Neural cell (in vitro differentiated cells): ENCODE data around the gene EHMT1. TPM values are rescaled to one million over a fixed set of nuclear protein-coding genes. Genes with fewer than 3 reads are reported as not detected.

Experiments
- H2AFZ ChIP-seq: fragments of 200-600, 300-800 bp; sonication (generic), shearing (Covaris generic); 2 replicates; pipeline ENCODE4 v1.6.0; 2014; ENCODE audit warnings: low read depth, mild to moderate bottlenecking, antibody characterized with exemption, low read length, moderate library complexity
- H3F3A ChIP-seq: fragments of 200-600 bp; shearing (Covaris generic); 2 replicates; pipeline ENCODE4 v1.6.1; 2016; ENCODE audit warnings: mild to moderate bottlenecking, moderate library complexity, mixed read lengths, antibody characterized with exemption, low read length; ENCODE audit not compliant: insufficient read depth, poor library complexity, severe bottlenecking
- H3K27ac ChIP-seq: fragments of 200-600, 300-800 bp; sonication (generic), shearing (Covaris generic); 2 replicates; pipeline ENCODE4 v1.5.1; 2014; ENCODE audit warnings: mild to moderate bottlenecking, low read length, moderate library complexity
- H3K27me3 ChIP-seq: fragments of 300-800, 200-600 bp; sonication (generic), shearing (Covaris generic); 2 replicates; pipeline ENCODE4 v1.6.0; 2014; ENCODE audit warnings: mild to moderate bottlenecking, low read depth, low read length, moderate library complexity; ENCODE audit not compliant: insufficient read depth
- H3K36me3 ChIP-seq: fragments of 300-800, 200-600 bp; sonication (generic), shearing (Covaris generic); 2 replicates; pipeline ENCODE4 v1.5.1; 2014; ENCODE audit warnings: mild to moderate bottlenecking, antibody characterized with exemption, low read length, moderate library complexity; ENCODE audit not compliant: insufficient read depth
- H3K4me2 ChIP-seq: fragments of 300-800, 200-600 bp; sonication (generic), shearing (Covaris generic); 2 replicates; pipeline ENCODE4 v1.6.0; 2014; ENCODE audit warnings: mild to moderate bottlenecking, low read length
- H3K4me3 ChIP-seq: fragments of 300-800, 200-600 bp; sonication (generic), shearing (Covaris generic); 2 replicates; pipeline ENCODE4 v1.5.1; 2014; ENCODE audit warnings: mild to moderate bottlenecking, low read length, moderate library complexity
- H3K79me2 ChIP-seq: fragments of 200-600 bp; shearing (Covaris generic); replicated peaks from 2 replicates; pipeline ENCODE4 v1.6.0; 2014; ENCODE audit warnings: mild to moderate bottlenecking, low read length, moderate library complexity; ENCODE audit not compliant: insufficient read depth
- H3K9ac ChIP-seq: fragments of 300-800, 200-600 bp; sonication (generic), shearing (Covaris generic); 2 replicates; pipeline ENCODE4 v1.6.1; 2016; ENCODE audit warnings: mild to moderate bottlenecking, low read length, mixed read lengths
- H3K9me2 ChIP-seq: fragments of 200-600 bp; shearing (Covaris generic); 2 replicates; pipeline ENCODE4 v1.6.1; 2016; ENCODE audit warnings: mild to moderate bottlenecking, low read length, mixed read lengths; ENCODE audit not compliant: insufficient read depth
- H3K9me3 ChIP-seq: fragments of 200-600, 300-800 bp; sonication (generic), shearing (Covaris generic); 2 replicates; pipeline ENCODE4 v1.6.1; 2016; ENCODE audit warnings: mild to moderate bottlenecking, mixed run types, low read length, moderate library complexity, mixed read lengths
- H4K20me1 ChIP-seq: fragments of 200-600 bp; shearing (Covaris generic); 2 replicates; pipeline ENCODE4 v1.6.1; 2016; ENCODE audit warnings: mild to moderate bottlenecking, mixed run types; ENCODE audit not compliant: insufficient read depth
- EP300 ChIP-seq: fragments of 450-650 bp; conservative IDR thresholded peaks from 2 replicates; pipeline ENCODE4 v1.6.1; 2014; ENCODE audit warnings: antibody characterized with exemption, mild to moderate bottlenecking, moderate library complexity; ENCODE audit not compliant: poor library complexity, severe bottlenecking
- EZH2 ChIP-seq: fragments of 200-600, 300-800 bp; shearing (Covaris generic), sonication (generic); IDR thresholded peaks from 2 replicates; pipeline ENCODE4 v1.6.1; 2014; ENCODE audit warnings: antibody characterized with exemption, low read length, borderline replicate concordance, mild to moderate bottlenecking; ENCODE audit not compliant: insufficient read depth, poor library complexity, severe bottlenecking
- MXI1 ChIP-seq: fragments of 450-650 bp; conservative IDR thresholded peaks from 2 replicates; pipeline ENCODE4 v1.6.1; 2014; ENCODE audit warnings: antibody characterized with exemption, mild to moderate bottlenecking; ENCODE audit not compliant: poor library complexity, severe bottlenecking
- POLR2AphosphoS5 ChIP-seq: IDR thresholded peaks from 2 replicates; pipeline ENCODE4 v1.6.1; 2012
- RAD21 ChIP-seq: fragments of 450-650 bp; conservative IDR thresholded peaks from 2 replicates; pipeline ENCODE4 v1.6.1; 2014; ENCODE audit warnings: antibody characterized with exemption, mild to moderate bottlenecking, moderate library complexity
- SMC3 ChIP-seq: fragments of 450-650 bp; conservative IDR thresholded peaks from 2 replicates; pipeline ENCODE4 v1.6.1; 2014; ENCODE audit warnings: antibody characterized with exemption, mild to moderate bottlenecking, moderate library complexity; ENCODE audit not compliant: poor library complexity
- TAF1 ChIP-seq: IDR thresholded peaks from 2 replicates; pipeline ENCODE4 v1.6.1; 2012; ENCODE audit warnings: low read depth
- polyA plus RNA-seq: library from polyadenylated mRNA; depleted of rRNA; stranded (reverse); fragments of >200 nt; gene quantifications from 2 replicates; pipeline ENCODE4 v1.2.3, GENCODE V29; 2014
- TF ChIP-seq, protein P1 (sequence below): fragments of 450-650 bp; IDR thresholded peaks from 2 replicates; pipeline ENCODE4 v1.5.1; 2014; ENCODE audit warnings: antibody characterized with exemption, mild to moderate bottlenecking, moderate library complexity; ENCODE audit not compliant: poor library complexity, severe bottlenecking

EHMT1 gene
- polyA plus RNA-seq, 1 donor from 2014 or later, result 53.0 TPM

- no peak overlapping the region for H3K4me3 ChIP-seq
- no peaks in the 10 kb centered on the region for H3K27me3 ChIP-seq
- no peak for TF ChIP-seq EZH2
- no peak for TF ChIP-seq MXI1
- TF ChIP-seq RAD21, result no peak
- TF ChIP-seq EP300, result no peak
- TF ChIP-seq POLR2AphosphoS5, result no peak
- TF ChIP-seq SMC3, result no peak
- H3K36me3 ChIP-seq, result no peaks in the 10 kb centered on the region
- H3K9me3 ChIP-seq, result no peaks in the 10 kb centered on the region
- H2AFZ ChIP-seq, result no peak overlapping the region
- H3K27ac ChIP-seq, result no peak overlapping the region
- H3K9ac ChIP-seq, result no peak overlapping the region
- no peaks in the 10 kb centered on the region for H4K20me1 ChIP-seq
- peaks cover 67% of the 10 kb centered on the region for H3K79me2 ChIP-seq
- H3F3A ChIP-seq, result no peaks in the 10 kb centered on the region
- H3K4me2 ChIP-seq, result no peak overlapping the region
- H3K9me2 ChIP-seq, result no peaks in the 10 kb centered on the region
These were observed 12.8 kb downstream of the EHMT1 start for GRCh38 chr9:137631345-137632229.

- Histone ChIP-seq H3K9ac (no peak overlapping the region), H3K27me3 (no peaks in the 10 kb centered on the region), H3K9me3 (no peaks in the 10 kb centered on the region), H3K4me2 (no peak overlapping the region), H3K27ac (no peak overlapping the region), H2AFZ (no peak overlapping the region), H3K79me2 (peaks cover 62% of the 10 kb centered on the region), H3K4me3 (no peak overlapping the region), H3K36me3 (no peaks in the 10 kb centered on the region), H3K9me2 (no peaks in the 10 kb centered on the region), H4K20me1 (no peaks in the 10 kb centered on the region), H3F3A (no peaks in the 10 kb centered on the region)
- TF ChIP-seq RAD21, result no peak
- TF ChIP-seq SMC3, result no peak
- TF ChIP-seq MXI1, result no peak
These were observed 13.7 kb downstream of the EHMT1 start for GRCh38 chr9:137632230-137633161.

DNA sequence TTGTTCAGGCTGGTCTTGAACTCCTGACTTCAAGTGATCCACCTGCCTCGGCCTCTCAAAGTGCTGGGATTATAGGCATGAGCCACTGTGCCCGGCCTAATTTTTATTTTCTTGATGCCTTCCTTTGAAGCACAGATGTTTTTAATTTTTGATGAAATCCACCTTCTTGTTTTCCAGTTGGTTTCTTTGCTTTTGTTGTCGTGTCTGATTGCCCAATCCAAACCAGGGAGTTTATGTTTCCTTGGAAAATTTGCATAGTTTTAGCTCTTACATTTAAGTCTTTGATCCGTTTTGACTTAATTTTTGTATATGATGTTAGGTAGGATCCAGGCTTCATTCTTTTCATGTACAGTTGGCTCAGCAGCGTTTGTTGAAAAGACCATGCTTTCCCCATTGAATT lies 15.2 kb downstream of the EHMT1 start:
- H3K9me3 ChIP-seq, result no peaks in the 10 kb centered on the region
- H3K4me2 ChIP-seq, result no peak overlapping the region
- H3K27me3 ChIP-seq, result no peaks in the 10 kb centered on the region
- no peaks in the 10 kb centered on the region for H3K36me3 ChIP-seq
- no peak for TF ChIP-seq TAF1
- TF ChIP-seq RAD21, result no peak
- TF ChIP-seq POLR2AphosphoS5, result no peak
- no peak for TF ChIP-seq MXI1
- TF ChIP-seq, protein P1, sequence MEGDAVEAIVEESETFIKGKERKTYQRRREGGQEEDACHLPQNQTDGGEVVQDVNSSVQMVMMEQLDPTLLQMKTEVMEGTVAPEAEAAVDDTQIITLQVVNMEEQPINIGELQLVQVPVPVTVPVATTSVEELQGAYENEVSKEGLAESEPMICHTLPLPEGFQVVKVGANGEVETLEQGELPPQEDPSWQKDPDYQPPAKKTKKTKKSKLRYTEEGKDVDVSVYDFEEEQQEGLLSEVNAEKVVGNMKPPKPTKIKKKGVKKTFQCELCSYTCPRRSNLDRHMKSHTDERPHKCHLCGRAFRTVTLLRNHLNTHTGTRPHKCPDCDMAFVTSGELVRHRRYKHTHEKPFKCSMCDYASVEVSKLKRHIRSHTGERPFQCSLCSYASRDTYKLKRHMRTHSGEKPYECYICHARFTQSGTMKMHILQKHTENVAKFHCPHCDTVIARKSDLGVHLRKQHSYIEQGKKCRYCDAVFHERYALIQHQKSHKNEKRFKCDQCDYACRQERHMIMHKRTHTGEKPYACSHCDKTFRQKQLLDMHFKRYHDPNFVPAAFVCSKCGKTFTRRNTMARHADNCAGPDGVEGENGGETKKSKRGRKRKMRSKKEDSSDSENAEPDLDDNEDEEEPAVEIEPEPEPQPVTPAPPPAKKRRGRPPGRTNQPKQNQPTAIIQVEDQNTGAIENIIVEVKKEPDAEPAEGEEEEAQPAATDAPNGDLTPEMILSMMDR, result no peak
- TF ChIP-seq EP300, result no peak
- TF ChIP-seq EZH2, result no peak
- TF ChIP-seq SMC3, result no peak
- H3K9me2 ChIP-seq, result no peaks in the 10 kb centered on the region
- H3F3A ChIP-seq, result no peaks in the 10 kb centered on the region
- peaks cover 66% of the 10 kb centered on the region for H3K79me2 ChIP-seq
- no peak overlapping the region for H3K9ac ChIP-seq
- H4K20me1 ChIP-seq, result no peaks in the 10 kb centered on the region
- H3K27ac ChIP-seq, result no peak overlapping the region
- H3K4me3 ChIP-seq, result no peak overlapping the region
- H2AFZ ChIP-seq, result no peak overlapping the region
